ENCODE data around the gene MAP3K21.

DNA sequence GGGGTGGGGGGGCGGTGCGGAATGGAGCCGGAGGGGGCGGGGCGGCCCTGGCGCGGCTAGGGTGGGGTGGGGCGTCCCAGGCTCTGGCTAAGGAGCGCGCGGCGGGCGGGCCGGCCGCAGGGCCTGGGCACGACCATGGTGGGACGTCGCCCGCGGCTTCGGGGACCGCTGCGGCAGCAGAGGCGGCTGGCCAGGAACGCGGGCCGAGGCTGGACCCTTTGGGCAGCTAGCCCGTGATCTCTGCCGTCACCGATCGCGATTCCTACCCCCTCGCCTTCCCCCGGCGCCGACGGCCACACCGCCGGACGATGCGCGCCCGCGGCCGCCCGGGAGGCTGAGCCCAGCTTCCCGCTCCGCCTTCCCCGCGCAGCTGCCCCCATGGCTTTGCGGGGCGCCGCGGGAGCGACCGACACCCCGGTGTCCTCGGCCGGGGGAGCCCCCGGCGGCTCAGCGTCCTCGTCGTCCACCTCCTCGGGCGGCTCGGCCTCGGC is at the start of gene MAP3K21:
- TF ChIP-seq, protein P1, sequence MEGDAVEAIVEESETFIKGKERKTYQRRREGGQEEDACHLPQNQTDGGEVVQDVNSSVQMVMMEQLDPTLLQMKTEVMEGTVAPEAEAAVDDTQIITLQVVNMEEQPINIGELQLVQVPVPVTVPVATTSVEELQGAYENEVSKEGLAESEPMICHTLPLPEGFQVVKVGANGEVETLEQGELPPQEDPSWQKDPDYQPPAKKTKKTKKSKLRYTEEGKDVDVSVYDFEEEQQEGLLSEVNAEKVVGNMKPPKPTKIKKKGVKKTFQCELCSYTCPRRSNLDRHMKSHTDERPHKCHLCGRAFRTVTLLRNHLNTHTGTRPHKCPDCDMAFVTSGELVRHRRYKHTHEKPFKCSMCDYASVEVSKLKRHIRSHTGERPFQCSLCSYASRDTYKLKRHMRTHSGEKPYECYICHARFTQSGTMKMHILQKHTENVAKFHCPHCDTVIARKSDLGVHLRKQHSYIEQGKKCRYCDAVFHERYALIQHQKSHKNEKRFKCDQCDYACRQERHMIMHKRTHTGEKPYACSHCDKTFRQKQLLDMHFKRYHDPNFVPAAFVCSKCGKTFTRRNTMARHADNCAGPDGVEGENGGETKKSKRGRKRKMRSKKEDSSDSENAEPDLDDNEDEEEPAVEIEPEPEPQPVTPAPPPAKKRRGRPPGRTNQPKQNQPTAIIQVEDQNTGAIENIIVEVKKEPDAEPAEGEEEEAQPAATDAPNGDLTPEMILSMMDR (IDR thresholded peaks at IDR 0.05) = no peak
- TF ChIP-seq POLR2A (IDR thresholded peaks at IDR 0.05) = no peak
